HEK293T (cell line): Measurements from ENCODE around the gene NNMT.

ENCODE experiments used
- CTCF ChIA-PET: fragments of 350-600 bp; formaldehyde crosslinking; extraction: SDS; loops from one replicate; lab custom pipeline; 2021; ENCODE audit warnings: antibody characterized with exemption, inconsistent platforms; lab: Yijun Ruan, JAX
- POLR2A ChIA-PET: fragments of 350-600 bp; formaldehyde crosslinking; extraction: SDS; loops from one replicate; lab custom pipeline; 2020; ENCODE audit warnings: antibody characterized with exemption, inconsistent platforms; lab: Yijun Ruan, JAX
- DNase-seq: peaks from one replicate; pipeline ENCODE4 v3.0.0; 2012; ENCODE audit warnings: mixed read lengths; ENCODE audit errors: extremely low spot score
- ARNT ChIP-seq: fragments of 450-650 bp; IDR thresholded peaks from 2 replicates; pipeline ENCODE4 v1.6.1; 2017; ENCODE audit warnings: mild to moderate bottlenecking
- BHLHE40 ChIP-seq: fragments of 450-650 bp; IDR thresholded peaks from 2 replicates; pipeline ENCODE4 v1.6.1; 2016; ENCODE audit warnings: mild to moderate bottlenecking, moderate library complexity, borderline replicate concordance
- CTBP1 ChIP-seq: fragments of 450-650 bp; IDR thresholded peaks from 2 replicates; pipeline ENCODE4 v1.6.1; 2016; ENCODE audit warnings: borderline replicate concordance
- ELF4 ChIP-seq: fragments of 450-650 bp; IDR thresholded peaks from 2 replicates; pipeline ENCODE4 v1.6.1; 2017; ENCODE audit warnings: antibody characterized with exemption
- FOXA1 ChIP-seq: fragments of 450-650 bp; IDR thresholded peaks from 2 replicates; pipeline ENCODE4 v1.6.1; 2016; ENCODE audit warnings: mild to moderate bottlenecking
- FOXK2 ChIP-seq: fragments of 450-650 bp; IDR thresholded peaks from 2 replicates; pipeline ENCODE4 v1.6.1; 2016; ENCODE audit warnings: mild to moderate bottlenecking
- FOXM1 ChIP-seq: fragments of 450-650 bp; IDR thresholded peaks from 2 replicates; pipeline ENCODE4 v1.6.1; 2017; ENCODE audit warnings: mild to moderate bottlenecking, borderline replicate concordance
- HDGF ChIP-seq: fragments of 450-650 bp; IDR thresholded peaks from 2 replicates; pipeline ENCODE4 v1.6.1; 2017; ENCODE audit warnings: antibody characterized with exemption, borderline replicate concordance
- L3MBTL2 ChIP-seq: fragments of 450-650 bp; conservative IDR thresholded peaks from 2 replicates; pipeline ENCODE4 v1.6.1; 2016; ENCODE audit warnings: mild to moderate bottlenecking
- LEF1 ChIP-seq: fragments of 450-650 bp; IDR thresholded peaks from 2 replicates; pipeline ENCODE4 v1.6.1; 2017; ENCODE audit warnings: mild to moderate bottlenecking, borderline replicate concordance
- NFRKB ChIP-seq: fragments of 450-650 bp; IDR thresholded peaks from 2 replicates; pipeline ENCODE4 v1.6.1; 2016; ENCODE audit warnings: mild to moderate bottlenecking, moderate library complexity
- PKNOX1 ChIP-seq: fragments of 450-650 bp; IDR thresholded peaks from 2 replicates; pipeline ENCODE4 v1.6.1; 2016
- SP1 ChIP-seq: fragments of 450-650 bp; IDR thresholded peaks from 2 replicates; pipeline ENCODE4 v1.6.1; 2017
- SUZ12 ChIP-seq: fragments of 450-650 bp; IDR thresholded peaks from 2 replicates; pipeline ENCODE4 v1.6.1; 2016; ENCODE audit warnings: mild to moderate bottlenecking
- TARDBP ChIP-seq: fragments of 450-650 bp; IDR thresholded peaks from 2 replicates; pipeline ENCODE4 v1.6.1; 2016
- ZNF384 ChIP-seq: fragments of 450-650 bp; IDR thresholded peaks from 2 replicates; pipeline ENCODE4 v1.6.1; 2016

NNMT gene

GRCh38 chr11:114315749-114316368 is 19.7 kb downstream of the NNMT start:
- TF ChIP-seq LEF1 (no peak), SUZ12 (no peak), BHLHE40 (no peak), ARNT (no peak)
- CTCF ChIA-PET: interaction anchor here (1.4 kb wide), 1 partner anchor 53 kb away, joined by 3 read pairs; no protein-coding TSS in a partner anchor
- POLR2A ChIA-PET: no interaction called here
- no peak for DNase-seq

GRCh38 chr11:114316980-114317786 is 21.0 kb downstream of the NNMT start:
- POLR2A ChIA-PET: interaction anchor here (0.5 kb wide), 1 partner anchor 228 kb away, joined by 3 read pairs; no protein-coding TSS in a partner anchor

GRCh38 chr11:114317787-114318137 is 21.6 kb downstream of the NNMT start:
- TF ChIP-seq L3MBTL2 (peak; percentile 40), PKNOX1 (no peak), FOXM1 (no peak)
- peak; percentile 27 for DNase-seq
- CTCF ChIA-PET: interaction anchor here (0.6 kb wide), 1 partner anchor 12 kb away, joined by 3 read pairs; no protein-coding TSS in a partner anchor
- POLR2A ChIA-PET: no interaction called here

More at GRCh38 chr11:114316980-114317786, 21.0 kb downstream of the NNMT start:
- CTCF ChIA-PET: interaction anchor here (0.6 to 1.4 kb wide), 2 partner anchors 12 to 54 kb away, joined by 3 read pairs; no protein-coding TSS in a partner anchor
- TF ChIP-seq FOXA1: no peak
- TF ChIP-seq ELF4: no peak
- no peak for TF ChIP-seq FOXM1
- TF ChIP-seq PKNOX1: no peak
- TF ChIP-seq CTBP1: no peak
- TF ChIP-seq LEF1: no peak
- no peak for TF ChIP-seq ZNF384
- no peak for TF ChIP-seq BHLHE40
- no peak for TF ChIP-seq SUZ12
- no peak for TF ChIP-seq FOXK2
- TF ChIP-seq SP1: no peak
- TF ChIP-seq ARNT: no peak
- TF ChIP-seq TARDBP: no peak
- no peak for DNase-seq

- DNase-seq: no peak
- CTCF ChIA-PET: interaction anchor here (0.7 kb wide), 1 partner anchor 36 kb away, joined by 3 read pairs; no protein-coding TSS in a partner anchor
- POLR2A ChIA-PET: no interaction called here
Measured at GRCh38 chr11:114318361-114318760, 22.2 kb downstream of the NNMT start.

GRCh38 chr11:114319716-114320328 is 23.6 kb downstream of the NNMT start:
- no peak for DNase-seq
- POLR2A ChIA-PET: no interaction called here
- TF ChIP-seq ZNF384 (no peak), FOXM1 (no peak), NFRKB (no peak)
- CTCF ChIA-PET: no interaction called here

More at GRCh38 chr11:114318361-114318760, 22.2 kb downstream of the NNMT start:
- no peak for TF ChIP-seq SUZ12
- no peak for TF ChIP-seq ZNF384
- TF ChIP-seq PKNOX1: no peak
- TF ChIP-seq FOXA1: no peak
- TF ChIP-seq NFRKB: no peak
- TF ChIP-seq TARDBP: no peak
- TF ChIP-seq FOXK2: no peak
- no peak for TF ChIP-seq HDGF
- no peak for TF ChIP-seq SP1
- TF ChIP-seq LEF1: no peak

GRCh38 chr11:114321621-114322257 is 25.5 kb downstream of the NNMT start:
- TF ChIP-seq SP1 (no peak), NFRKB (no peak), HDGF (no peak), PKNOX1 (no peak), TARDBP (no peak), BHLHE40 (no peak), L3MBTL2 (no peak), SUZ12 (no peak), FOXM1 (no peak)
- POLR2A ChIA-PET: no interaction called here
- CTCF ChIA-PET: no interaction called here
- DNase-seq: no peak
